Measurements from ENCODE around the gene ETV5. TPM values are rescaled to one million over a fixed set of nuclear protein-coding genes. Genes with fewer than 3 reads are reported as not detected.

Gene ETV5
- total RNA-seq, 1 donor from 2014 or later, result 16.3 TPM

DNA sequence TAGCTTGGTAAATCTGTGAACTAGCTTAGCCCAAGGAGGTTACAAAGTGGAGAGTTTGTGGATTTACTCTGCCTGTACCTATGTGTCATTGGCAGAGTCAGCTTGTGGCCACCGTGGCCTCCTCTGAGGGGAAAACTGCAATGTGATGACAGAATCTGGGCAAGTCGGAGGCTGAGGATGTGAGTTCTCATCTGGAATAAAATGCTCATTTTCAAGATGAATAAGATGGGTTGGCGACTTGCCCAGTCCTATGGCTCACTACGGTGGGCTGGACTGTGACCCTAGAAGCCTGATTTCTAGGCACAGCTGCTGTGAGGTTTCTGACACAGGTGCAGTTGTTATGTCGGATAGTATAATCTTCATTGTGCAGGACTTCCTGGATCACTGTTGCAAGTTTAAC lies 83.7 kb downstream of the ETV5 start:
- no peak overlapping the region for H3K4me3 ChIP-seq
- H3K9me3 ChIP-seq (ENCODE audit: low read depth), result no peaks in the 10 kb centered on the region
- no peaks in the 10 kb centered on the region for H3K27me3 ChIP-seq
- H3F3A ChIP-seq (ENCODE audit: low read depth), result no peaks in the 10 kb centered on the region
- no peaks in the 10 kb centered on the region for H3K9me3 Mint-ChIP-seq
- no peak overlapping the region for H3K27ac ChIP-seq
- H3K79me2 ChIP-seq (ENCODE audit: low read depth), result no peaks in the 10 kb centered on the region
- no peak overlapping the region for H2AFZ ChIP-seq (replicated peaks)
- no peak overlapping the region for H3K4me3 Mint-ChIP-seq
- TF ChIP-seq EZH2 (IDR thresholded peaks at IDR 0.05) (no peak), EZH2phosphoT487 (IDR thresholded peaks at IDR 0.05) (no peak)
- TF ChIP-seq, protein P1, sequence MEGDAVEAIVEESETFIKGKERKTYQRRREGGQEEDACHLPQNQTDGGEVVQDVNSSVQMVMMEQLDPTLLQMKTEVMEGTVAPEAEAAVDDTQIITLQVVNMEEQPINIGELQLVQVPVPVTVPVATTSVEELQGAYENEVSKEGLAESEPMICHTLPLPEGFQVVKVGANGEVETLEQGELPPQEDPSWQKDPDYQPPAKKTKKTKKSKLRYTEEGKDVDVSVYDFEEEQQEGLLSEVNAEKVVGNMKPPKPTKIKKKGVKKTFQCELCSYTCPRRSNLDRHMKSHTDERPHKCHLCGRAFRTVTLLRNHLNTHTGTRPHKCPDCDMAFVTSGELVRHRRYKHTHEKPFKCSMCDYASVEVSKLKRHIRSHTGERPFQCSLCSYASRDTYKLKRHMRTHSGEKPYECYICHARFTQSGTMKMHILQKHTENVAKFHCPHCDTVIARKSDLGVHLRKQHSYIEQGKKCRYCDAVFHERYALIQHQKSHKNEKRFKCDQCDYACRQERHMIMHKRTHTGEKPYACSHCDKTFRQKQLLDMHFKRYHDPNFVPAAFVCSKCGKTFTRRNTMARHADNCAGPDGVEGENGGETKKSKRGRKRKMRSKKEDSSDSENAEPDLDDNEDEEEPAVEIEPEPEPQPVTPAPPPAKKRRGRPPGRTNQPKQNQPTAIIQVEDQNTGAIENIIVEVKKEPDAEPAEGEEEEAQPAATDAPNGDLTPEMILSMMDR (IDR thresholded peaks at IDR 0.05), result no peak
- H3K36me3 ChIP-seq, result no peaks in the 10 kb centered on the region
- no peak overlapping the region for H3K27ac Mint-ChIP-seq
- H4K20me1 ChIP-seq (ENCODE audit: low read depth), result no peaks in the 10 kb centered on the region
- no peaks in the 10 kb centered on the region for H3K4me1 ChIP-seq
- H3K36me3 Mint-ChIP-seq, result no peaks in the 10 kb centered on the region
- H3K27me3 Mint-ChIP-seq (ENCODE audit: insufficient read depth, low read depth), result no peaks in the 10 kb centered on the region
- H3K4me1 Mint-ChIP-seq, result no peaks in the 10 kb centered on the region
- no peak overlapping the region for H3K9ac ChIP-seq
- no peak overlapping the region for H3K4me2 ChIP-seq
- no peak for DNase-seq (ENCODE audit: low spot score)

DNA sequence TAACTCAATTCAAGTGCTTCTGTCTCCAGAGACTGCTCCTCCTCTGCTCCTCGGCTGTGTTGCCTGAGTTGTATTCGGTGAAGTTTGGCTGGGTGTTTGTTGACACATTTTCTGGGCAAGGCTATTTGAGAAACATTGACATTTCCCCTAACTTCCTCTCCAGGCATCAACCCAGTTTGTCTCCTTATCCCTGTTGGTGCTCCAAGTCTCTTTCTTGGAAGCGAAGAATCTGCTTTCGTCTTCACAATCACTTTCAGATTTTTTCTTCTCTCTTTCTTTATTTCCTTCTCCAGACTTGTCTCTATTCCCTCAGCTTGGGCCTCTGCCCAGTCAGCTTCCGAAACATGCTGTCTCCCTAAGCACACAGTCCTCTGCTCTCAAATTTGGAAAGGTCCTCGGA lies 84.7 kb downstream of the ETV5 start:
- H3K36me3 Mint-ChIP-seq, result no peaks in the 10 kb centered on the region
- no peak overlapping the region for H3K4me3 Mint-ChIP-seq
- Histone ChIP-seq H3K4me1 (no peaks in the 10 kb centered on the region), H3K79me2 (ENCODE audit: low read depth) (no peaks in the 10 kb centered on the region), H3K4me3 (no peak overlapping the region), H3K4me2 (no peak overlapping the region), H4K20me1 (ENCODE audit: low read depth) (no peaks in the 10 kb centered on the region), H3K27ac (no peak overlapping the region), H3K9me3 (ENCODE audit: low read depth) (no peaks in the 10 kb centered on the region), H3K36me3 (no peaks in the 10 kb centered on the region), H3F3A (ENCODE audit: low read depth) (no peaks in the 10 kb centered on the region), H2AFZ (replicated peaks) (peak overlapping the region; percentile 57), H3K9ac (no peak overlapping the region), H3K27me3 (no peaks in the 10 kb centered on the region)
- no peaks in the 10 kb centered on the region for H3K27me3 Mint-ChIP-seq (ENCODE audit: insufficient read depth, low read depth)
- TF ChIP-seq, protein P1 (IDR thresholded peaks at IDR 0.05), result no peak
- TF ChIP-seq EZH2phosphoT487 (IDR thresholded peaks at IDR 0.05) (no peak), EZH2 (IDR thresholded peaks at IDR 0.05) (no peak)
- H3K27ac Mint-ChIP-seq, result no peak overlapping the region
- H3K9me3 Mint-ChIP-seq, result no peaks in the 10 kb centered on the region
- DNase-seq (ENCODE audit: low spot score), result no peak
- H3K4me1 Mint-ChIP-seq, result no peaks in the 10 kb centered on the region

DNA sequence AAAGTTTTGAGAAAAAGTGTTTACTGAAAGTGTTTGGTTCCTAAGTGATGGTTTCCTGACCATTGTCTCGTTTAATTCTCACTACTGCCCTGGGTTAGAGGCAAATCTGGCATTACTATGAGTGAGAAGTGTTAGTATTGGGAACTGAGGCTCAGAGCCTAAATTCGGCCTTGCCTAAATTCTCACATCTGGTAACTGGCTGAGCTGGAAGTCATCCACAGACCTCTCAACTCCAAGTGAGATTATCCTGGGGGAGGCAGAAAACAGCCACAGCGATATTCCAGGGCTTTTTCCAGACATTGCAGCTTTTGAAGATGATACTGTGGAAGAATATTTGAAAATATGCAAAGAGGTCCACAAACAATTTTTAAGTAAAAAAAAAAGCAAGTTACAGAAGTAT lies 86.0 kb downstream of the ETV5 start:
- H2AFZ ChIP-seq (replicated peaks), result no peak overlapping the region
- no peaks in the 10 kb centered on the region for H3K36me3 Mint-ChIP-seq
- no peak overlapping the region for H3K4me3 ChIP-seq
- no peaks in the 10 kb centered on the region for H3K27me3 Mint-ChIP-seq (ENCODE audit: insufficient read depth, low read depth)
- no peaks in the 10 kb centered on the region for H4K20me1 ChIP-seq (ENCODE audit: low read depth)
- H3K79me2 ChIP-seq (ENCODE audit: low read depth), result no peaks in the 10 kb centered on the region
- H3K27ac Mint-ChIP-seq, result no peak overlapping the region
- H3K9me3 ChIP-seq (ENCODE audit: low read depth), result no peaks in the 10 kb centered on the region
- H3K27ac ChIP-seq, result no peak overlapping the region
- H3K9me3 Mint-ChIP-seq, result no peaks in the 10 kb centered on the region
- H3K4me1 Mint-ChIP-seq, result no peaks in the 10 kb centered on the region
- no peak overlapping the region for H3K9ac ChIP-seq
- H3K4me1 ChIP-seq, result no peaks in the 10 kb centered on the region
- no peak overlapping the region for H3K4me2 ChIP-seq
- no peak for DNase-seq (ENCODE audit: low spot score)
- no peaks in the 10 kb centered on the region for H3K27me3 ChIP-seq
- no peaks in the 10 kb centered on the region for H3F3A ChIP-seq (ENCODE audit: low read depth)
- no peaks in the 10 kb centered on the region for H3K36me3 ChIP-seq
- H3K4me3 Mint-ChIP-seq, result no peak overlapping the region
- TF ChIP-seq, protein P1 (IDR thresholded peaks at IDR 0.05), result no peak
- TF ChIP-seq EZH2phosphoT487 (IDR thresholded peaks at IDR 0.05) (no peak), EZH2 (IDR thresholded peaks at IDR 0.05) (no peak)

All from neural progenitor cell (in vitro differentiated cells).